Measurements from ENCODE around the gene COL7A1.

DNA sequence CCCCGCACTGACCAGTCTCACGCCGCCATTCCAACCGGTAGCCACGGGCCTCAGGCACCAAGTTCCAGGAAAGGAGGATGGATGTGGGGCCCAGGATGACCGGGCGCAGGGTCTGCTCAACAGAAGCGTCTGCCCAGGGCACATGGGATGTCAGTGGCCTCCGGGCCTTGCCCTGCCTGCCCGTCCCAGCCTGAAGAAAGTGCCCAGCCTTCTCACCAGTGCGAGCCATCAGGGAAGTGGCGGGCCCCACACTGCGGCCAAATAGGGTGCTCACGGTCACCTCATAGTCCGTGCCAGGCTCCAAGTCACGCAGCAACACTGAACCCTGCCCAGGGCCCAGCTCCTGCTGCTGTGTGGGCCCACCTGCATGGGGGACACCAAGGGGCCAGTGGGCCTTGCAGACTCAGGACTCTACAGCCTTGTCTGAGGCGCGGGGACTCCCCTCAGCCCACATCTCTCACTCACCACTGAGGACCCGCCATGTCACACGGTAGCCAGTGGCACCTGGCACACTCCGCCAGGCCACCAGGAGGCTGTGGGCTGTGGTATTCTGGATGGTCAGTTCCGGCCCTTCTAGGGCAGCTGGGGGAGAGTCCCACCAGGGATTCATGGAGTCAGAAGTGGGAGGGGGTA lies 3.1 kb downstream of the COL7A1 start:
- TF ChIP-seq POLR2AphosphoS5 (IDR thresholded peaks at IDR 0.05; ENCODE audit: borderline replicate concordance, low read depth, low read length): no peak
- TF ChIP-seq EZH2 (IDR thresholded peaks at IDR 0.05): no peak
- TF ChIP-seq FOXP2 (optimal IDR thresholded peaks at IDR 0.05; ENCODE audit: control extremely low read depth, extremely low read length, insufficient read depth): no peak

Measured in SK-N-MC (cell line).